AG09319 (cell line): ENCODE results near the gene OTOG.

Experiments
- DNase-seq: peaks from one replicate; pipeline ENCODE4 v3.0.0-alpha.2; 2010; ENCODE audit warnings: low read depth; ENCODE audit errors: extremely low read depth
- CTCF ChIP-seq: IDR thresholded peaks from 2 replicates; pipeline ENCODE4 v1.5.1; 2011; ENCODE audit warnings: low read depth, mild to moderate bottlenecking, inconsistent platforms, low read length, moderate library complexity

The OTOG gene

GRCh38 chr11:17531636-17532113 is 15.4 kb upstream of the OTOG start:
- TF ChIP-seq CTCF: no peak

GRCh38 chr11:17532784-17533183 is 14.3 kb upstream of the OTOG start:
- DNase-seq: no peak
- TF ChIP-seq CTCF: no peak

More at GRCh38 chr11:17531636-17532113, 15.4 kb upstream of the OTOG start:
- no peak for DNase-seq

GRCh38 chr11:17533341-17533740 is 13.7 kb upstream of the OTOG start:
- DNase-seq: no peak
- TF ChIP-seq CTCF: no peak

GRCh38 chr11:17533778-17534415 is 13.2 kb upstream of the OTOG start:
- DNase-seq: no peak
- no peak for TF ChIP-seq CTCF

GRCh38 chr11:17535488-17535887 is 11.6 kb upstream of the OTOG start:
- no peak for TF ChIP-seq CTCF
- DNase-seq: no peak

GRCh38 chr11:17537261-17537660 is 9.8 kb upstream of the OTOG start:
- DNase-seq: no peak
- no peak for TF ChIP-seq CTCF

GRCh38 chr11:17538054-17538453 is 9.0 kb upstream of the OTOG start:
- DNase-seq: no peak
- no peak for TF ChIP-seq CTCF
